Neural progenitor cell (in vitro differentiated cells): ENCODE measurements around the gene BRD3OS. TPM values are rescaled to one million over a fixed set of nuclear protein-coding genes. Genes with fewer than 3 reads are reported as not detected.
"Not testable (repeated sequence)": the region's sequence is repeated elsewhere in the genome, so short reads cannot be mapped to it uniquely, and the experiment has no call there.

Experiments
- DNase-seq: peaks from one replicate; pipeline ENCODE4 v3.0.0-alpha.2; 2016; ENCODE audit warnings: low spot score
- H2AFZ ChIP-seq: fragments of 200-600 bp; sonication (generic); replicated peaks from 2 replicates; pipeline ENCODE4 v1.6.1; 2016; ENCODE audit warnings: antibody characterized with exemption
- H3F3A ChIP-seq: fragments of 200-600 bp; sonication (generic); 2 replicates; pipeline ENCODE4 v1.6.1; 2016; ENCODE audit warnings: antibody characterized with exemption, low read depth
- H3K27ac ChIP-seq: fragments of 200-600 bp; sonication (generic); 2 replicates; pipeline ENCODE4 v1.5.1; 2016; ENCODE audit warnings: mild to moderate bottlenecking
- H3K27me3 ChIP-seq: fragments of 200-600 bp; sonication (generic); 2 replicates; pipeline ENCODE4 v1.6.1; 2016; ENCODE audit warnings: mild to moderate bottlenecking, moderate library complexity
- H3K36me3 ChIP-seq: fragments of 200-600 bp; sonication (generic); 2 replicates; pipeline ENCODE4 v1.5.1; 2016
- H3K4me1 ChIP-seq: fragments of 200-600 bp; sonication (generic); 2 replicates; pipeline ENCODE4 v1.6.1; 2016; ENCODE audit warnings: mixed run types
- H3K4me2 ChIP-seq: fragments of 200-600 bp; sonication (generic); 2 replicates; pipeline ENCODE4 v1.6.1; 2016
- H3K4me3 ChIP-seq: fragments of 200-600 bp; sonication (generic); 2 replicates; pipeline ENCODE4 v1.5.1; 2016
- H3K79me2 ChIP-seq: fragments of 200-600 bp; sonication (generic); 2 replicates; pipeline ENCODE4 v1.6.1; 2016; ENCODE audit warnings: low read depth
- H3K9ac ChIP-seq: fragments of 200-600 bp; sonication (generic); 2 replicates; pipeline ENCODE4 v1.6.1; 2016
- H3K9me3 ChIP-seq: fragments of 200-600 bp; sonication (generic); 2 replicates; pipeline ENCODE4 v1.5.1; 2016; ENCODE audit warnings: low read depth
- H4K20me1 ChIP-seq: fragments of 200-600 bp; sonication (generic); 2 replicates; pipeline ENCODE4 v1.6.1; 2016; ENCODE audit warnings: low read depth
- H3K27ac Mint-ChIP-seq: 3 replicates; pipeline ENCODE4 v1.8.0; 2021; ENCODE audit warnings: mixed read lengths
- H3K27me3 Mint-ChIP-seq: 2 replicates; pipeline ENCODE4 v1.8.0; 2022; ENCODE audit warnings: low read depth, mild to moderate bottlenecking, inconsistent platforms, moderate library complexity, mixed read lengths; ENCODE audit not compliant: insufficient read depth
- H3K36me3 Mint-ChIP-seq: 3 replicates; pipeline ENCODE4 v1.8.0; 2021; ENCODE audit warnings: mixed read lengths
- H3K4me1 Mint-ChIP-seq: 3 replicates; pipeline ENCODE4 v1.8.0; 2021; ENCODE audit warnings: mixed read lengths
- H3K4me3 Mint-ChIP-seq: 3 replicates; pipeline ENCODE4 v1.8.0; 2021; ENCODE audit warnings: mild to moderate bottlenecking, moderate library complexity, mixed read lengths
- H3K9me3 Mint-ChIP-seq: 3 replicates; pipeline ENCODE4 v1.8.0; 2020; ENCODE audit warnings: mixed read lengths
- EZH2 ChIP-seq: fragments of 200-600 bp; sonication (generic); IDR thresholded peaks from 2 replicates; pipeline ENCODE4 v1.6.1; 2017; ENCODE audit warnings: antibody characterized with exemption, mild to moderate bottlenecking, moderate library complexity
- EZH2phosphoT487 ChIP-seq: fragments of 200-600 bp; sonication (generic); IDR thresholded peaks from 2 replicates; pipeline ENCODE4 v1.6.1; 2017; ENCODE audit warnings: antibody characterized with exemption
- total RNA-seq: library from RNA; depleted of rRNA; stranded (reverse); fragments of >200 nt; gene quantifications from 2 replicates; pipeline ENCODE4 v1.2.3, GENCODE V29; 2015; ENCODE audit warnings: low replicate concordance
- TF ChIP-seq, protein P1 (sequence below): fragments of 200-600 bp; sonication (generic); IDR thresholded peaks from 2 replicates; pipeline ENCODE4 v1.5.1; 2017; ENCODE audit warnings: antibody characterized with exemption, mild to moderate bottlenecking

The BRD3OS gene
- total RNA-seq, 1 donor from 2014 or later = 19.0 TPM

DNA sequence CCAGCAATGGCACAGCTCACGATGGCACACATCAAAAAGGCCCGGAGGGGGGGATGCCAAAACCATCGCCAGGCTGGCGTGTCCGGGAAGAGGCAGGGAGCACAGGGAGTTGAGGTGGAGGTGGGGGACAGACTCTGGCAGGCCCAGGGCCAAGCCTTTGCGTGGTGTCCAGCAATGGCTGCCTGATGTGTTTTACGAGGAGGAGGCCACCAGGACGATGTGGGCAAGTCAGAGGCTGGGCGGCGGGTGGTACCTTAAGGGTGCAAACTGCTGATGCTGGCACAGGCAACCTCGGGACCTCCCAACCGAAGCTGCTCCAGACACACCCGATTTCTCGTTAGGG, 37.9 kb upstream of the BRD3OS start:
- H3K36me3 Mint-ChIP-seq = peaks cover 4% of the 10 kb centered on the region
- H3K4me3 Mint-ChIP-seq = no peak overlapping the region
- peaks cover 3% of the 10 kb centered on the region for H3K27me3 Mint-ChIP-seq
- Histone ChIP-seq H3K79me2 (peaks cover 99% of the 10 kb centered on the region), H3K4me1 (peaks cover 14% of the 10 kb centered on the region), H3K27ac (no peak overlapping the region), H3K4me3 (no peak overlapping the region), H4K20me1 (peaks cover 85% of the 10 kb centered on the region), H3F3A (peaks cover 7% of the 10 kb centered on the region), H3K4me2 (no peak overlapping the region), H3K36me3 (no peaks in the 10 kb centered on the region), H3K9me3 (no peaks in the 10 kb centered on the region), H3K9ac (no peak overlapping the region), H3K27me3 (no peaks in the 10 kb centered on the region), H2AFZ (no peak overlapping the region)
- no peak overlapping the region for H3K27ac Mint-ChIP-seq
- H3K9me3 Mint-ChIP-seq = no peaks in the 10 kb centered on the region
- TF ChIP-seq EZH2 (no peak), EZH2phosphoT487 (no peak)
- TF ChIP-seq, protein P1, sequence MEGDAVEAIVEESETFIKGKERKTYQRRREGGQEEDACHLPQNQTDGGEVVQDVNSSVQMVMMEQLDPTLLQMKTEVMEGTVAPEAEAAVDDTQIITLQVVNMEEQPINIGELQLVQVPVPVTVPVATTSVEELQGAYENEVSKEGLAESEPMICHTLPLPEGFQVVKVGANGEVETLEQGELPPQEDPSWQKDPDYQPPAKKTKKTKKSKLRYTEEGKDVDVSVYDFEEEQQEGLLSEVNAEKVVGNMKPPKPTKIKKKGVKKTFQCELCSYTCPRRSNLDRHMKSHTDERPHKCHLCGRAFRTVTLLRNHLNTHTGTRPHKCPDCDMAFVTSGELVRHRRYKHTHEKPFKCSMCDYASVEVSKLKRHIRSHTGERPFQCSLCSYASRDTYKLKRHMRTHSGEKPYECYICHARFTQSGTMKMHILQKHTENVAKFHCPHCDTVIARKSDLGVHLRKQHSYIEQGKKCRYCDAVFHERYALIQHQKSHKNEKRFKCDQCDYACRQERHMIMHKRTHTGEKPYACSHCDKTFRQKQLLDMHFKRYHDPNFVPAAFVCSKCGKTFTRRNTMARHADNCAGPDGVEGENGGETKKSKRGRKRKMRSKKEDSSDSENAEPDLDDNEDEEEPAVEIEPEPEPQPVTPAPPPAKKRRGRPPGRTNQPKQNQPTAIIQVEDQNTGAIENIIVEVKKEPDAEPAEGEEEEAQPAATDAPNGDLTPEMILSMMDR = no peak
- DNase-seq = no peak
- H3K4me1 Mint-ChIP-seq = peaks cover 49% of the 10 kb centered on the region

DNA sequence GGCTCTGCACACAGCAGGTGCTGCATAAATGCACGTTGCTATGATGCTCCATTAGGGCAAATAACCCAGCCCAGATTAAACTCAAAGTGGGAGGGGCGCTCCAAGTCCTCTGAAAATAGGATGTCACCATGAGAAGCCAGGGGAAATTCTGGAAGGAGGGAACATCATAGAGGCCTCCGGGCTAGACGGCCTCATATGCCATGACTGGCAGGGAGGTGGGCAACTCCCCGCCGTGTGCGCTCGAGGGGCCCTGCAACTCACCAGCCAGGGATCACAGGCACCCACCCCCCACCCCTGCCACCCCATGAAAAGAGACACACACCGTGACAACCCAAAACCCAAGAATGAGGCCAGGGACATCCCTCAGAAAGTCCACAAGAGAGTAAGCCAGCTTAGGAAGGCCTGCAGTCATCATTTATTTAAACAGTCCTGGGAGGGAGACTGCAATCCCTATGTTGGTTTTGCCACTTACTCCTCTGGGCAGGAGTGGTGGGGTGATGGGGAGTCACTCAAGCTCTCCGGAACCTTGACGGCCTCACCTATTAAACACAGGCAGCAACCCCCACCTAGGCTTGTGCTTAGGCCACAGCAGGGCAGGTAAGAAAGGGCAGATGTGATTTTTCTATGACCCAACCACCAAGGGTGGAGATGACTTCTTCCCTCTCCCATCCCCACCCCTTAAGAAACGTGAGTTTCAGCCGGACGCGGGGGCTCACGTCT, 37.2 kb upstream of the BRD3OS start:
- Histone ChIP-seq H3K4me1 (peaks cover 14% of the 10 kb centered on the region), H3K27ac (no peak overlapping the region), H3K36me3 (no peaks in the 10 kb centered on the region), H3K79me2 (peaks cover 92% of the 10 kb centered on the region), H3K4me3 (no peak overlapping the region), H3K9ac (no peak overlapping the region), H3F3A (peaks cover 7% of the 10 kb centered on the region), H4K20me1 (peaks cover 78% of the 10 kb centered on the region), H3K4me2 (no peak overlapping the region), H3K27me3 (no peaks in the 10 kb centered on the region), H2AFZ (no peak overlapping the region), H3K9me3 (no peaks in the 10 kb centered on the region)
- Mint-ChIP-seq H3K27ac (no peak overlapping the region), H3K36me3 (peaks cover 4% of the 10 kb centered on the region), H3K27me3 (peaks cover 3% of the 10 kb centered on the region), H3K4me3 (peak overlapping the region; percentile 24), H3K9me3 (no peaks in the 10 kb centered on the region), H3K4me1 (peaks cover 44% of the 10 kb centered on the region)
- TF ChIP-seq EZH2 (no peak), EZH2phosphoT487 (no peak)
- TF ChIP-seq, protein P1 = no peak
- DNase-seq = no peak

DNA sequence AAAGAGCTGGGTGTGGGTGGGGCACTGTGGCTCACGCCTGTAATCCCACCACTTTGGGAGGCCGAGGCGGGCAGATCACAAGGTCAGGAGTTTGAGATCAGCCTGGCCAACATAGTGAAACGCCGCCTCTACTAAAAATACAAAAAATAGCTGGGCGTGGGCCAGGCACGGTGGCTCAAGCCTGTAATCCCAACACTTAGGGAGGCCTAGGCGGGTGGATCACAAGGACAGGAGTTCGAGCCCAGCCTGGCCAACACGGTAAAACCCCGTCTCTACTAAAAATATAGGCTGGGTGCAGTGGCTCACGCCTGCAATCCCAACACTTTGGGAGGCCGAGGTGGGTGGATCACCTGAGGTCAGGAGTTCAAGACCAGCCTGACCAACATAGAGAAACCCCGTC, 36.5 kb upstream of the BRD3OS start:
- not testable (repeated sequence) for H3K27ac ChIP-seq, H3K27me3 ChIP-seq, H3K36me3 ChIP-seq, H3K36me3 Mint-ChIP-seq, H3K4me3 ChIP-seq, H3K9me3 Mint-ChIP-seq, H3K9me3 ChIP-seq, H2AFZ ChIP-seq, H3K4me3 Mint-ChIP-seq, DNase-seq, H3K9ac ChIP-seq, H3K4me2 ChIP-seq, H3K27ac Mint-ChIP-seq, H3K27me3 Mint-ChIP-seq
- Histone ChIP-seq H3F3A (peaks cover 11% of the 10 kb centered on the region), H3K4me1 (peaks cover 18% of the 10 kb centered on the region), H4K20me1 (peaks cover 71% of the 10 kb centered on the region), H3K79me2 (peaks cover 86% of the 10 kb centered on the region)
- H3K4me1 Mint-ChIP-seq = peaks cover 38% of the 10 kb centered on the region

DNA sequence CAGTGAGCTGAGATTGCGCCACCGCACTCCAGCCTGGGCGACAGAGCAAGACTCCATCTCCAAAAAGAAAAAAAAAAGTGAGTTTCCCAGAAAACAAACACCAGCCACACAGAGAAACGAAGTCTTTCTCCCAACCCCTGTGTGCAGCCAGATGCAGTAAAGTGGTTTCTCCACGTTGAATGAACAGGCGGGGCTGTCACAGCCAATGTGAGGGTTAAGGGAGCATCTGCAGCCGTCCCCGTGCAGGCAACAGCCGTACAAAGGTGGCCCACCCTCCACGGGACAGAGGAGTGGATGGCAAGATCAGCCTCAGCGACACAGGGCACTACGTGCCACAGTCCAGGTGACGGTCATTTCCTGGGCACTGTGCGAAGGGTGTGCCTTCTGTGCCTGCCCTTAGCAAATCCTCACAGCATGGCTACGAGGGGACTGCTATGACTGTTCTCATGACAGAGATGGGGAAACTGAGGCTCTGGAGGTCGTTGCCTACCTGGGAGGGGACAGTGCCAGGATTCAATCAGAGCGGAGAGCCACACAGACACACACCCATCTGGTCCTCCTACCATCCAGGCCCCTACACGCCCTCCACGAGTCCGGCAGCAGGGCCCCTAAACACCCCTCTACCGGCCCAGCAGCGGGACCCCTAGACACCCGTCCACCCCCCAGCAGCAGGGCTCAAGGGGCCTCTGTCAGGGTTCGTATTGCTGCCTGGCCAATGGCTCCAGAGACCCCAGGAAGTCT, 35.5 kb upstream of the BRD3OS start:
- Histone ChIP-seq H3K4me3 (peak overlapping the region; percentile 87), H4K20me1 (peaks cover 62% of the 10 kb centered on the region)
- TF ChIP-seq, protein P1 = no peak
- TF ChIP-seq EZH2 (no peak), EZH2phosphoT487 (no peak)

More for the DNA sequence above, 35.5 kb upstream of the BRD3OS start:
- peak overlapping the region; percentile 94 for H3K4me3 Mint-ChIP-seq
- no peaks in the 10 kb centered on the region for H3K9me3 Mint-ChIP-seq
- Histone ChIP-seq H3K27me3 (no peaks in the 10 kb centered on the region), H3K79me2 (peaks cover 76% of the 10 kb centered on the region), H3K9me3 (no peaks in the 10 kb centered on the region), H3K36me3 (no peaks in the 10 kb centered on the region), H3K4me1 (peaks cover 22% of the 10 kb centered on the region), H2AFZ (no peak overlapping the region), H3K27ac (no peak overlapping the region), H3F3A (peaks cover 21% of the 10 kb centered on the region), H3K9ac (no peak overlapping the region), H3K4me2 (peak overlapping the region; percentile 86)
- H3K36me3 Mint-ChIP-seq = peaks cover 2% of the 10 kb centered on the region
- peaks cover 3% of the 10 kb centered on the region for H3K27me3 Mint-ChIP-seq
- no peak for DNase-seq
- H3K4me1 Mint-ChIP-seq = peaks cover 47% of the 10 kb centered on the region
- peak overlapping the region; percentile 72 for H3K27ac Mint-ChIP-seq
